Measurements from ENCODE around the gene PCNX3. TPM values are rescaled to one million over a fixed set of nuclear protein-coding genes. Genes with fewer than 3 reads are reported as not detected.

Gene PCNX3
- total and polyA plus RNA-seq, 2 of the 13 experiments (the other 11 are each of a cell fraction or from before 2014, with no cell fraction given): 16.2 to 23.0 TPM

DNA sequence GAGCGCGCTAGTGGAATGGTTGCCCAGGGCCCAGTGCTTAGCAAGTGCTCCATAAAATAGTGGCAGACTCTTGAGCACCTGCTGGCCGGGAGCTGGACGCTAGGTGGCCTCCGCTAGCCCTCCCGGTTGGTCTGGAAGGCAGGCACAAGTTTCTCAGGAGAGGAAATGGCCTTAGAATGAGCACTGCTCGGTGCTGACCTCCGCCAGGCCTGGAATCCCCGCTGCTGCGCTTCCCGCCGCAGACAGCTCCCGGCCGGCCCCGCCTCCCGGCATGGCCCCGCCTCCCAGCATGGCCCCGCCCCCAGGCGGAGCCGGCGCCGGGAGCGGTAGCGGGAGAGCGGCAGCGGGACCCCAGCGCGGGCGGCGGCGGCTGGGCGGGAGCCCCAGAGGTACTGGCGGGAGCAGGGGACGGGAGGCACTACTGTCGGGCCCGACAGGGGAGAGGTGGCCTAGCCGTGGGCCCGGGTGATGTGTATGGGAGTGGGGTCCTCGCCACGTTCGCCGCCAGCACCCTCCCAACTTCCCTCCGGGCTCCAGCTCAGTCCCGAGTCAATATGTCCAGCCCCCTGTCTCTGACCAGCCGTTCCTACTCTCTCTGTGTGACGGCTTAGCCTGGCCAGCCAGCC lies 22.3 kb downstream of the PCNX3 start, which contains the start of gene SIPA1 (continued):
- peak; percentile 35; the same call in 1 of the 2 replicates for TF ChIP-seq TBX2 (CRISPR knock-in tag; IDR thresholded peaks at IDR 0.05; ENCODE audit: borderline replicate concordance)
- TF ChIP-seq FOXM1 (CRISPR knock-in tag; IDR thresholded peaks at IDR 0.05): no peak
- no peak for TF ChIP-seq PHF5A (CRISPR knock-in tag; IDR thresholded peaks at IDR 0.05; ENCODE audit: low read depth, unreplicated experiment)
- TF ChIP-seq, protein P1, sequence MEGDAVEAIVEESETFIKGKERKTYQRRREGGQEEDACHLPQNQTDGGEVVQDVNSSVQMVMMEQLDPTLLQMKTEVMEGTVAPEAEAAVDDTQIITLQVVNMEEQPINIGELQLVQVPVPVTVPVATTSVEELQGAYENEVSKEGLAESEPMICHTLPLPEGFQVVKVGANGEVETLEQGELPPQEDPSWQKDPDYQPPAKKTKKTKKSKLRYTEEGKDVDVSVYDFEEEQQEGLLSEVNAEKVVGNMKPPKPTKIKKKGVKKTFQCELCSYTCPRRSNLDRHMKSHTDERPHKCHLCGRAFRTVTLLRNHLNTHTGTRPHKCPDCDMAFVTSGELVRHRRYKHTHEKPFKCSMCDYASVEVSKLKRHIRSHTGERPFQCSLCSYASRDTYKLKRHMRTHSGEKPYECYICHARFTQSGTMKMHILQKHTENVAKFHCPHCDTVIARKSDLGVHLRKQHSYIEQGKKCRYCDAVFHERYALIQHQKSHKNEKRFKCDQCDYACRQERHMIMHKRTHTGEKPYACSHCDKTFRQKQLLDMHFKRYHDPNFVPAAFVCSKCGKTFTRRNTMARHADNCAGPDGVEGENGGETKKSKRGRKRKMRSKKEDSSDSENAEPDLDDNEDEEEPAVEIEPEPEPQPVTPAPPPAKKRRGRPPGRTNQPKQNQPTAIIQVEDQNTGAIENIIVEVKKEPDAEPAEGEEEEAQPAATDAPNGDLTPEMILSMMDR (CRISPR knock-in tag; IDR thresholded peaks at IDR 0.05): peak; percentile 74
- no peak for TF ChIP-seq HNF4A (CRISPR knock-in tag; IDR thresholded peaks at IDR 0.05)
- TF ChIP-seq, protein P2, sequence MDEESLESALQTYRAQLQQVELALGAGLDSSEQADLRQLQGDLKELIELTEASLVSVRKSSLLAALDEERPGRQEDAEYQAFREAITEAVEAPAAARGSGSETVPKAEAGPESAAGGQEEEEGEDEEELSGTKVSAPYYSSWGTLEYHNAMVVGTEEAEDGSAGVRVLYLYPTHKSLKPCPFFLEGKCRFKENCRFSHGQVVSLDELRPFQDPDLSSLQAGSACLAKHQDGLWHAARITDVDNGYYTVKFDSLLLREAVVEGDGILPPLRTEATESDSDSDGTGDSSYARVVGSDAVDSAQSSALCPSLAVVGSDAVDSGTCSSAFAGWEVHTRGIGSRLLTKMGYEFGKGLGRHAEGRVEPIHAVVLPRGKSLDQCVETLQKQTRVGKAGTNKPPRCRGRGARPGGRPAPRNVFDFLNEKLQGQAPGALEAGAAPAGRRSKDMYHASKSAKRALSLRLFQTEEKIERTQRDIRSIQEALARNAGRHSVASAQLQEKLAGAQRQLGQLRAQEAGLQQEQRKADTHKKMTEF (CRISPR knock-in tag; IDR thresholded peaks at IDR 0.05): 0 out of 2 replicates have a peak, but pooled peaks have one; percentile 36
- TF ChIP-seq ZNF768 (CRISPR knock-in tag; IDR thresholded peaks at IDR 0.05): no peak
- no peak for TF ChIP-seq ZNF234 (CRISPR knock-in tag; conservative IDR thresholded peaks at IDR 0.05)
- 0 out of 2 replicates have a peak, but pooled peaks have one; percentile 14 for TF ChIP-seq RFXAP (CRISPR knock-in tag; IDR thresholded peaks at IDR 0.05; ENCODE audit: borderline replicate concordance)
- TF ChIP-seq, protein P3, sequence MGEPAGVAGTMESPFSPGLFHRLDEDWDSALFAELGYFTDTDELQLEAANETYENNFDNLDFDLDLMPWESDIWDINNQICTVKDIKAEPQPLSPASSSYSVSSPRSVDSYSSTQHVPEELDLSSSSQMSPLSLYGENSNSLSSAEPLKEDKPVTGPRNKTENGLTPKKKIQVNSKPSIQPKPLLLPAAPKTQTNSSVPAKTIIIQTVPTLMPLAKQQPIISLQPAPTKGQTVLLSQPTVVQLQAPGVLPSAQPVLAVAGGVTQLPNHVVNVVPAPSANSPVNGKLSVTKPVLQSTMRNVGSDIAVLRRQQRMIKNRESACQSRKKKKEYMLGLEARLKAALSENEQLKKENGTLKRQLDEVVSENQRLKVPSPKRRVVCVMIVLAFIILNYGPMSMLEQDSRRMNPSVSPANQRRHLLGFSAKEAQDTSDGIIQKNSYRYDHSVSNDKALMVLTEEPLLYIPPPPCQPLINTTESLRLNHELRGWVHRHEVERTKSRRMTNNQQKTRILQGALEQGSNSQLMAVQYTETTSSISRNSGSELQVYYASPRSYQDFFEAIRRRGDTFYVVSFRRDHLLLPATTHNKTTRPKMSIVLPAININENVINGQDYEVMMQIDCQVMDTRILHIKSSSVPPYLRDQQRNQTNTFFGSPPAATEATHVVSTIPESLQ (CRISPR knock-in tag; conservative IDR thresholded peaks at IDR 0.05): no peak
- no peak for TF ChIP-seq ZNF773 (CRISPR knock-in tag; IDR thresholded peaks at IDR 0.05; ENCODE audit: borderline replicate concordance)
- TF ChIP-seq, protein P4, sequence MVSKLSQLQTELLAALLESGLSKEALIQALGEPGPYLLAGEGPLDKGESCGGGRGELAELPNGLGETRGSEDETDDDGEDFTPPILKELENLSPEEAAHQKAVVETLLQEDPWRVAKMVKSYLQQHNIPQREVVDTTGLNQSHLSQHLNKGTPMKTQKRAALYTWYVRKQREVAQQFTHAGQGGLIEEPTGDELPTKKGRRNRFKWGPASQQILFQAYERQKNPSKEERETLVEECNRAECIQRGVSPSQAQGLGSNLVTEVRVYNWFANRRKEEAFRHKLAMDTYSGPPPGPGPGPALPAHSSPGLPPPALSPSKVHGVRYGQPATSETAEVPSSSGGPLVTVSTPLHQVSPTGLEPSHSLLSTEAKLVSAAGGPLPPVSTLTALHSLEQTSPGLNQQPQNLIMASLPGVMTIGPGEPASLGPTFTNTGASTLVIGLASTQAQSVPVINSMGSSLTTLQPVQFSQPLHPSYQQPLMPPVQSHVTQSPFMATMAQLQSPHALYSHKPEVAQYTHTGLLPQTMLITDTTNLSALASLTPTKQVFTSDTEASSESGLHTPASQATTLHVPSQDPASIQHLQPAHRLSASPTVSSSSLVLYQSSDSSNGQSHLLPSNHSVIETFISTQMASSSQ (IDR thresholded peaks at IDR 0.05; ENCODE audit: low read depth): no peak
- TF ChIP-seq, protein P4 (CRISPR knock-in tag; IDR thresholded peaks at IDR 0.05; ENCODE audit: borderline replicate concordance): no peak
- TF ChIP-seq SPEN (CRISPR knock-in tag; IDR thresholded peaks at IDR 0.05; ENCODE audit: low read depth): peak; percentile 39
- no peak for TF ChIP-seq KMT2B (CRISPR knock-in tag; IDR thresholded peaks at IDR 0.05)
- TF ChIP-seq ZMYM4 (CRISPR knock-in tag; IDR thresholded peaks at IDR 0.05): 0 out of 2 replicates have a peak, but pooled peaks have one; percentile 43
- TF ChIP-seq, protein P5, sequence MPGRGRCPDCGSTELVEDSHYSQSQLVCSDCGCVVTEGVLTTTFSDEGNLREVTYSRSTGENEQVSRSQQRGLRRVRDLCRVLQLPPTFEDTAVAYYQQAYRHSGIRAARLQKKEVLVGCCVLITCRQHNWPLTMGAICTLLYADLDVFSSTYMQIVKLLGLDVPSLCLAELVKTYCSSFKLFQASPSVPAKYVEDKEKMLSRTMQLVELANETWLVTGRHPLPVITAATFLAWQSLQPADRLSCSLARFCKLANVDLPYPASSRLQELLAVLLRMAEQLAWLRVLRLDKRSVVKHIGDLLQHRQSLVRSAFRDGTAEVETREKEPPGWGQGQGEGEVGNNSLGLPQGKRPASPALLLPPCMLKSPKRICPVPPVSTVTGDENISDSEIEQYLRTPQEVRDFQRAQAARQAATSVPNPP (CRISPR knock-in tag; IDR thresholded peaks at IDR 0.05): 0 out of 2 replicates have a peak, but pooled peaks have one; percentile 29
- TF ChIP-seq ZNF562 (CRISPR knock-in tag; IDR thresholded peaks at IDR 0.05; ENCODE audit: borderline replicate concordance): no peak
